ENCODE results near the gene OXLD1.
"Not testable (repeated sequence)": the region's sequence is repeated elsewhere in the genome, so short reads cannot be mapped to it uniquely, and the experiment has no call there.

OXLD1 gene

GRCh38 chr17:81682565-81683207, 16.3 kb upstream of the OXLD1 start:
- no peak for DNase-seq

GRCh38 chr17:81681672-81682071, 15.3 kb upstream of the OXLD1 start:
- DNase-seq, result no peak

- no peak for DNase-seq
Observed at GRCh38 chr17:81680150-81680549, 13.7 kb upstream of the OXLD1 start.

- no peak for DNase-seq
Observed at GRCh38 chr17:81676906-81677305, 10.5 kb upstream of the OXLD1 start.

- not testable (repeated sequence) for DNase-seq
Observed at GRCh38 chr17:81675515-81676221, 9.3 kb upstream of the OXLD1 start.

- DNase-seq, result no peak
Observed at GRCh38 chr17:81673561-81674258, 7.3 kb upstream of the OXLD1 start.

GRCh38 chr17:81672954-81673353, 6.5 kb upstream of the OXLD1 start:
- DNase-seq, result no peak

GRCh38 chr17:81672504-81672903, 6.1 kb upstream of the OXLD1 start:
- DNase-seq, result no peak

- no peak for DNase-seq
Observed at GRCh38 chr17:81667754-81668153, 1.3 kb upstream of the OXLD1 start.

- no peak for DNase-seq
Observed at GRCh38 chr17:81666092-81666341, 388 bp downstream of the OXLD1 start.

- no peak for DNase-seq
Observed at GRCh38 chr17:81665205-81666091, 957 bp downstream of the OXLD1 start.

GRCh38 chr17:81664051-81664470, 2.3 kb downstream of the OXLD1 start:
- DNase-seq, result no peak

- DNase-seq, result no peak
Observed at GRCh38 chr17:81662002-81662401, 4.4 kb downstream of the OXLD1 start.

- no peak for DNase-seq
Observed at GRCh38 chr17:81660441-81660840, 6.0 kb downstream of the OXLD1 start.

GRCh38 chr17:81659038-81659437, 7.4 kb downstream of the OXLD1 start:
- no peak for DNase-seq

- DNase-seq, result no peak
Observed at GRCh38 chr17:81656835-81657234, 9.6 kb downstream of the OXLD1 start.

- DNase-seq, result no peak
Observed at GRCh38 chr17:81656118-81656743, 10.2 kb downstream of the OXLD1 start, which contains the start of gene PDE6G. PDE6G (minus strand) TSS chr17:81656542; CDS start chr17:81653305, 3,237 bp downstream.

GRCh38 chr17:81655378-81656117, 10.9 kb downstream of the OXLD1 start:
- no peak for DNase-seq

GRCh38 chr17:81652906-81653771, 13.3 kb downstream of the OXLD1 start:
- no peak for DNase-seq

GRCh38 chr17:81651692-81652091, 14.7 kb downstream of the OXLD1 start:
- no peak for DNase-seq

- DNase-seq, result no peak
Observed at GRCh38 chr17:81650951-81651350, 15.5 kb downstream of the OXLD1 start.
